SIG-M5 treated with dmso at 0.1 percent for 504 hours (cell line): Measurements from ENCODE around the gene DYNC1I1.

ENCODE experiments used
- DNase-seq: peaks from one replicate; lab custom pipeline; 2025; ENCODE audit not compliant: unreplicated experiment; lab: John Stamatoyannopoulos, UW

The DYNC1I1 gene

GRCh38 chr7:96126382-96126781, 354.0 kb downstream of the DYNC1I1 start:
- DNase-seq, result no peak

DNA sequence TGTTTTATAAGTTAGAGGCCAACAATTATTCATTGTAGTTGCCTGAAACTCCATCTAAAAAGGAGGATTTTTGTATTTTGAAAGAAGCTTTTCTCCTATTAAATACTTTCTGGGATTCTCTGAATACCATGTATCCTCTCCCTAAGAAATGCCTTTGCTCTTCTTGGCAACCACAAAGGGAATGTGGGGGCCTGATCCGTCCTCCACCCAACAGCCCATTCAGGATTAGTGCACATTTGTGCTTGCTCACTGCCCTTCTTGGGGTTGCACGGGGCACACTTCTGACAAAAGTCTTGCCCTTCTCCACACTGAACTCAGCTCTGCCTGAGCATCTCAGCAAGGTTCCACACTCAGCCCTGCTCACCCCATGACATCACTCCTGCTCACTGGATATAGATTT, 355.4 kb downstream of the DYNC1I1 start:
- no peak for DNase-seq

GRCh38 chr7:96131525-96131924, 359.2 kb downstream of the DYNC1I1 start:
- DNase-seq, result no peak

- DNase-seq, result peak; percentile 44
Observed at GRCh38 chr7:96135241-96135640, 362.9 kb downstream of the DYNC1I1 start.

GRCh38 chr7:96136600-96137239, 364.4 kb downstream of the DYNC1I1 start:
- DNase-seq, result no peak

- DNase-seq, result no peak
Observed at GRCh38 chr7:96143495-96144259, 371.3 kb downstream of the DYNC1I1 start.

- DNase-seq, result no peak
Observed at GRCh38 chr7:96144260-96144526, 371.8 kb downstream of the DYNC1I1 start.
